Gastrocnemius medialis (tissue), 4 donors: ENCODE measurements around the gene PSG7. TPM values are rescaled to one million over a fixed set of nuclear protein-coding genes. Genes with fewer than 3 reads are reported as not detected.
"Not testable (repeated sequence)": the region's sequence is repeated elsewhere in the genome, so short reads cannot be mapped to it uniquely, and the experiment has no call there.

Source experiments
- ATAC-seq, 2 donors: fragments of 150-250 bp; one replicate each; pipeline ENCODE4 v1.9.1; 2016
- DNase-seq, 2 donors: peaks; one replicate each; pipeline ENCODE4 v3.0.0-alpha.2; 2019
- H3K27ac ChIP-seq, 4 donors: fragments of 200-600 bp; sonication (generic); 1 replicate in 1 of 4; 2 replicates in 3 of 4; pipeline ENCODE4 v1.5.1; 2016 to 2018; ENCODE audit warnings: mild to moderate bottlenecking in 2 of 4, moderate library complexity in 1 of 4
- H3K27me3 ChIP-seq, 3 donors: fragments of 200-600 bp; sonication (generic) in 2 of 3; 1 replicate in 1 of 3; 2 replicates in 2 of 3; pipeline versions ENCODE4 v1.5.1 to v1.6.0; 2016 to 2019; ENCODE audit warnings: mild to moderate bottlenecking in 1 of 3, moderate library complexity in 1 of 3
- H3K36me3 ChIP-seq, 2 donors: fragments of 200-600 bp; sonication (generic) in 1 of 2; one replicate each; pipeline ENCODE4 v1.5.1; 2017 to 2018
- H3K4me1 ChIP-seq, 2 donors: fragments of 200-600 bp; sonication (generic) in 1 of 2; one replicate each; pipeline ENCODE4 v1.5.1; 2016 to 2017; ENCODE audit warnings: mild to moderate bottlenecking in 2 of 2
- H3K4me3 ChIP-seq, 4 donors: fragments of 200-600 bp; sonication (generic) in 3 of 4; 1 replicate in 1 of 4; 2 replicates in 3 of 4; pipeline ENCODE4 v1.5.1; 2016 to 2019; ENCODE audit warnings: mild to moderate bottlenecking in 2 of 4
- H3K9me3 ChIP-seq, 3 donors: fragments of 200-600 bp; sonication (generic) in 2 of 3; 1 replicate in 1 of 3; 2 replicates in 2 of 3; pipeline ENCODE4 v1.5.1; 2016 to 2019
- POLR2A ChIP-seq, 2 donors: fragments of 450-650 bp; IDR thresholded peaks; one replicate each; pipeline ENCODE4 v1.6.1; 2017; ENCODE audit warnings: antibody characterized with exemption in 2 of 2, mild to moderate bottlenecking in 2 of 2, moderate library complexity in 2 of 2
- in situ Hi-C, 4 donors: fragments of 200-750 bp; cut with MboI; loops; one replicate each; pipeline versions ENCODE4 v1.15.0 to v1.8.0; 2017; ENCODE audit warnings: low sequenced_read_pairs in 4 of 4
- intact Hi-C: fragments of 100-400 bp; cut with DNase I; formaldehyde crosslinking; loops from one replicate; pipeline ENCODE4 v1.15.1; 2023; ENCODE audit warnings: low total_unique reads
- total RNA-seq, 4 donors: library from RNA; depleted of rRNA; stranded (reverse); fragments of >200 nt; gene quantifications; one replicate each; pipeline versions ENCODE4 v1.1.0 to v1.2.3, GENCODE V29; 2016
- TF ChIP-seq, protein P1 (sequence below), 5 experiments: fragments of 450-650 bp in 3 of 5; fragments of 200-600 bp in 2 of 5; sonication (generic) in 2 of 5; IDR thresholded peaks in 4 of 5; conservative IDR thresholded peaks in 1 of 5; 1 replicate in 4 of 5; 2 replicates in 1 of 5; pipeline ENCODE4 v1.5.1; 2016 to 2019; ENCODE audit warnings: antibody characterized with exemption in 5 of 5, mild to moderate bottlenecking in 3 of 5, moderate library complexity in 3 of 5

PSG7 gene
- total RNA-seq, 4 donors from 2014 or later: not detected

- DNase-seq, intact Hi-C loops: not testable (repeated sequence)
Measured at GRCh38 chr19:42882730-42883129, 54.3 kb downstream of the PSG7 start.

GRCh38 chr19:42882010-42882409 lies 55.0 kb downstream of the PSG7 start:
- in situ Hi-C loops, H3K27me3 ChIP-seq, intact Hi-C loops: not testable (repeated sequence)

More at GRCh38 chr19:42882730-42883129, 54.3 kb downstream of the PSG7 start:
- H3K9me3 ChIP-seq, H3K4me1 ChIP-seq, ATAC-seq, in situ Hi-C loops, H3K36me3 ChIP-seq, H3K27ac ChIP-seq, H3K4me3 ChIP-seq, H3K27me3 ChIP-seq: not testable (repeated sequence)

GRCh38 chr19:42881279-42881678 lies 55.7 kb downstream of the PSG7 start:
- intact Hi-C loops, H3K9me3 ChIP-seq, H3K27ac ChIP-seq, DNase-seq, H3K4me1 ChIP-seq, H3K36me3 ChIP-seq, ATAC-seq, in situ Hi-C loops, H3K4me3 ChIP-seq, H3K27me3 ChIP-seq: not testable (repeated sequence)

More at GRCh38 chr19:42882010-42882409, 55.0 kb downstream of the PSG7 start:
- DNase-seq, H3K36me3 ChIP-seq, H3K4me1 ChIP-seq, H3K9me3 ChIP-seq, ATAC-seq, H3K4me3 ChIP-seq, H3K27ac ChIP-seq: not testable (repeated sequence)

GRCh38 chr19:42880621-42881020 lies 56.4 kb downstream of the PSG7 start:
- H3K4me3 ChIP-seq, H3K9me3 ChIP-seq, H3K27ac ChIP-seq, DNase-seq, ATAC-seq, H3K27me3 ChIP-seq, H3K36me3 ChIP-seq, H3K4me1 ChIP-seq, intact Hi-C loops, in situ Hi-C loops: not testable (repeated sequence)

DNA sequence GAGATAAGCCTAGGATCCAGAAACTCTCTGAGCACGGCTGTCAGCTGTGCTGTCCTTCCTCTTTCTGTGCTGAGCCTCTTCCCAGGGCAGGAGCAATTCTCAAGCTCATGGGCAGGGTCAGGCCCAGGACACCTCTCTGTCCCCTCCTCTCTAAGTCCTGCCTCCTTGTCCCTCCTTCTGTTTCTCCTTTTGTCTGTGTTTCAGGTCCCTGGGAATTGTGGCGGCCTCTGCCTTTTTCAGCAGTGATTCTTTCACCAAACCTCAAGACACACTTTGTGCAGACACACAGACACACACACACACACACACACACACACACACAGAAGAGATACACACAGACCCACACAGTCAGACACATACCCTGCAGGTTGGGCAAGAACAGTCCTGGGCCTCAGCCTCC lies 57.4 kb downstream of the PSG7 start, which contains the start of gene PSG1:
TSS of gene PSG1 (minus strand) at position 101 of the 400 bp plus-strand sequence. CDS start 132 bp downstream, outside the sequence.
- intact Hi-C loops: no loop called here

GRCh38 chr19:42876596-42876995 lies 60.4 kb downstream of the PSG7 start:
- H3K27me3 ChIP-seq, H3K4me3 ChIP-seq, intact Hi-C loops, DNase-seq, H3K9me3 ChIP-seq, H3K27ac ChIP-seq, H3K36me3 ChIP-seq, in situ Hi-C loops, H3K4me1 ChIP-seq, ATAC-seq: not testable (repeated sequence)

More for the DNA sequence above, 57.4 kb downstream of the PSG7 start, which contains the start of gene PSG1:
- in situ Hi-C loops: no loop called here
- ATAC-seq (no peak), DNase-seq (no peak)
- Histone ChIP-seq H3K36me3 (no peaks in the 10 kb centered on the region), H3K4me1 (no peaks in the 10 kb centered on the region), H3K27ac (no peak within 1 kb of the TSS), H3K4me3 (no peak within 1 kb of the TSS), H3K9me3 (no peaks in the 10 kb centered on the region), H3K27me3 (no peaks in the 10 kb centered on the region)
- TF ChIP-seq, protein P1, sequence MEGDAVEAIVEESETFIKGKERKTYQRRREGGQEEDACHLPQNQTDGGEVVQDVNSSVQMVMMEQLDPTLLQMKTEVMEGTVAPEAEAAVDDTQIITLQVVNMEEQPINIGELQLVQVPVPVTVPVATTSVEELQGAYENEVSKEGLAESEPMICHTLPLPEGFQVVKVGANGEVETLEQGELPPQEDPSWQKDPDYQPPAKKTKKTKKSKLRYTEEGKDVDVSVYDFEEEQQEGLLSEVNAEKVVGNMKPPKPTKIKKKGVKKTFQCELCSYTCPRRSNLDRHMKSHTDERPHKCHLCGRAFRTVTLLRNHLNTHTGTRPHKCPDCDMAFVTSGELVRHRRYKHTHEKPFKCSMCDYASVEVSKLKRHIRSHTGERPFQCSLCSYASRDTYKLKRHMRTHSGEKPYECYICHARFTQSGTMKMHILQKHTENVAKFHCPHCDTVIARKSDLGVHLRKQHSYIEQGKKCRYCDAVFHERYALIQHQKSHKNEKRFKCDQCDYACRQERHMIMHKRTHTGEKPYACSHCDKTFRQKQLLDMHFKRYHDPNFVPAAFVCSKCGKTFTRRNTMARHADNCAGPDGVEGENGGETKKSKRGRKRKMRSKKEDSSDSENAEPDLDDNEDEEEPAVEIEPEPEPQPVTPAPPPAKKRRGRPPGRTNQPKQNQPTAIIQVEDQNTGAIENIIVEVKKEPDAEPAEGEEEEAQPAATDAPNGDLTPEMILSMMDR (IDR thresholded peaks at IDR 0.05 in 4 of 5, conservative IDR thresholded peaks at IDR 0.05 in 1 of 5): no peak
- TF ChIP-seq POLR2A (IDR thresholded peaks at IDR 0.05): no peak

DNA sequence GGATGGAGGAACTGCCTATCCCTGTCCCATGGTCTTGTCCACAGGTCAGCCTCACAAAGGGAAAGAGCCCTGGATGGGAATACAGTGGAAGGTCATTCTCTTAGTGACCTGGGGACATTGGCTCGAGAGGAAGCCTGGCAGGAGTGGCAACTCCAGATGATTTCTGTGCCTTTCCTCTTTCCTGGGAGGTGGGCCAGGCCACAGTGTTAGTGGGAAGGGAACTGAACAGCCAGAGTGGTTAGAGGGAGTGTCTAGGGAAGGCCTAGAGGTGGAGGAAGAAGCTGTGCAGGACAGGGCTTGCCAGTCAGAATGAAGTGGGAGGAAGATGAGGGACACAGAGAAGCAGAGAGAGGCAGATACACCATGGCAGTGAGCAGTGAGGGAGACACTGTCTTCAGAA lies 61.1 kb downstream of the PSG7 start:
- in situ Hi-C loops: not testable (repeated sequence)

DNA sequence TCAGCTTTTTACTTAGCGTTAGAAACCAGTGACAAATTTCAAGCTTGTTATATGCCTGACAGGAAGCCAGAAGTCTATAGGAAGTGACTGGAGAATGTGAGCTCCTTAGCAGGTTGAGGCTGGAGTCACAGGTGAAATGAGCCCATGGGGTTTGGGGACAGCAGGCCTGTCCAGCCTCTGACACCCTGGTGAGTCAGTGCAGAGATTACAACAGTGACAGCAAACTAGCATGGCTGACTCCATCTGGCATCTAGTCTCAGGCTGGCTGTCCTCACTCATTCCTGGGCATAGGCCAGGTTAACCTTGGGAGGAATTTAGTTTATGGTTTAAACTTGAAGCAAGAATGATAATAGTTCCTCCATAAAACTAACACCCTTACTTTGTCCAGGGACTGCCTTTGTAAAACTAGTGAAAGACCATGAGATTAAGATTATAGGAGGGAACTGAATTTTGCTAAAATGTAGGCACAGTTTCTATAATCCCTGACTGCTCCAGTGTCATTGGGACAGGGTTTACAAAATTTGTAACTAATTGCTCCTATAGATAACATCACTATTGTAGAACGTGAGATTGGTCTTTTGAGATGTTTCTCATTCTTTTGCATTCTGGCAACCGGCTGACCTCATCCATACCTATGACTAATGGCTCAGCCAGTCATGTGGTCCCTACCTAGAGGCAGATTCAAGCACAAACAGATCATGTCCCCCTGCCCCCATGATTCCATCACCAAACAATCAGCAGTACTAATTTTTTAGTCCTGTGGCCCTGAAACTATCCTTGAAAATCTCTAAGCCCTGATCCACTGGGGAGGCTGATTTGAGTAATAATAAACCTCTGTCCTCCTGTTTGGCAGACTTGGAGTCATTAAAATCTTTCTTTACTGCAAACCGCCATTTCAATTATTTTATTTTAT lies 61.9 kb downstream of the PSG7 start:
- H3K27ac ChIP-seq, H3K27me3 ChIP-seq, ATAC-seq, intact Hi-C loops, H3K4me3 ChIP-seq, in situ Hi-C loops, H3K36me3 ChIP-seq, DNase-seq, H3K9me3 ChIP-seq, H3K4me1 ChIP-seq: not testable (repeated sequence)

More for the DNA sequence above, 61.1 kb downstream of the PSG7 start:
- H3K27ac ChIP-seq, H3K4me1 ChIP-seq, H3K9me3 ChIP-seq, H3K36me3 ChIP-seq, DNase-seq, intact Hi-C loops, ATAC-seq, H3K4me3 ChIP-seq, H3K27me3 ChIP-seq: not testable (repeated sequence)

GRCh38 chr19:42874136-42874535 lies 62.9 kb downstream of the PSG7 start:
- H3K4me1 ChIP-seq, H3K27me3 ChIP-seq, H3K4me3 ChIP-seq, H3K36me3 ChIP-seq, H3K27ac ChIP-seq, H3K9me3 ChIP-seq, ATAC-seq, DNase-seq, in situ Hi-C loops, intact Hi-C loops: not testable (repeated sequence)
